IMR-90 (cell line): ENCODE data around the gene KRTAP5-4. TPM values are rescaled to one million over a fixed set of nuclear protein-coding genes. Genes with fewer than 3 reads are reported as not detected.

Experiments used
- ATAC-seq: fragments of 200-7000 bp; cut with Tn5 transposase; 2 replicates; pipeline ENCODE4 v1.9.1; 2020; ENCODE audit warnings: low read depth, mild to moderate bottlenecking, moderate library complexity
- BruUV-seq: library from RNA; stranded (reverse); fragments of 400-500 nt; replicated peaks from 2 replicates; lab custom pipeline; 2021; lab: Mats Ljungman, UMichigan
- CTCF ChIA-PET: fragments of 300-600 bp; formaldehyde crosslinking; extraction: SDS; loops from one replicate; lab custom pipeline; 2021; ENCODE audit warnings: antibody characterized with exemption; lab: Yijun Ruan, JAX
- POLR2A ChIA-PET: fragments of 300-600 bp; sonication (Branson Sonifier 250); formaldehyde crosslinking; loops from one replicate; lab custom pipeline; 2022; ENCODE audit warnings: antibody characterized with exemption; ENCODE audit not compliant: unreplicated experiment; lab: Charles Lee
- DNase-seq: peaks from one replicate; pipeline ENCODE4 v3.0.0; 2013
- H2AFZ ChIP-seq: replicated peaks from 2 replicates; pipeline ENCODE3; 2013; ENCODE audit warnings: low read length, mild to moderate bottlenecking; ENCODE audit not compliant: poor library complexity
- H2AK5ac ChIP-seq: 2 replicates; pipeline ENCODE4 v1.6.1; 2013; ENCODE audit warnings: low read depth, low read length, inconsistent platforms
- H2AK9ac ChIP-seq: replicated peaks from 2 replicates; pipeline ENCODE3; 2013; ENCODE audit warnings: mild to moderate bottlenecking, low read depth, low read length, moderate library complexity; ENCODE audit not compliant: poor library complexity
- H2BK120ac ChIP-seq: 2 replicates; pipeline ENCODE4 v1.6.1; 2013; ENCODE audit warnings: low read depth, low read length, inconsistent platforms
- H2BK15ac ChIP-seq: 3 replicates; pipeline ENCODE4 v1.6.1; 2013; ENCODE audit warnings: low read depth, low read length, inconsistent platforms
- H2BK20ac ChIP-seq: 2 replicates; pipeline ENCODE4 v1.6.1; 2013; ENCODE audit warnings: low read depth, mild to moderate bottlenecking, inconsistent platforms, low read length, moderate library complexity
- H2BK5ac ChIP-seq: 2 replicates; pipeline ENCODE4 v1.6.1; 2013; ENCODE audit warnings: mild to moderate bottlenecking, low read depth, low read length, inconsistent platforms; ENCODE audit not compliant: poor library complexity, severe bottlenecking
- H3K14ac ChIP-seq: replicated peaks from 2 replicates; pipeline ENCODE4 v1.6.1; 2013; ENCODE audit warnings: low read depth, low read length, inconsistent platforms
- H3K18ac ChIP-seq: 2 replicates; pipeline ENCODE4 v1.6.1; 2013; ENCODE audit warnings: low read depth, low read length, control low read depth
- H3K23ac ChIP-seq: 2 replicates; pipeline ENCODE4 v1.6.1; 2013; ENCODE audit warnings: low read depth, low read length, inconsistent platforms
- H3K27ac ChIP-seq: 2 replicates; pipeline ENCODE4 v1.5.1; 2013; ENCODE audit warnings: mild to moderate bottlenecking, control low read depth, low read length; ENCODE audit not compliant: insufficient read depth
- H3K27me3 ChIP-seq: 2 replicates; pipeline ENCODE4 v1.6.1; 2013; ENCODE audit warnings: low read length; ENCODE audit not compliant: control insufficient read depth, insufficient read depth
- H3K36me3 ChIP-seq: 2 replicates; pipeline ENCODE4 v1.6.1; 2013; ENCODE audit warnings: low read length, mixed read lengths; ENCODE audit not compliant: control insufficient read depth, insufficient read depth
- H3K4ac ChIP-seq: 2 replicates; pipeline ENCODE4 v1.6.1; 2013; ENCODE audit warnings: low read depth, low read length, inconsistent platforms
- H3K4me1 ChIP-seq: 2 replicates; pipeline ENCODE4 v1.6.1; 2013; ENCODE audit warnings: low read length, mixed read lengths; ENCODE audit not compliant: control insufficient read depth, insufficient read depth
- H3K4me2 ChIP-seq: 2 replicates; pipeline ENCODE4 v1.6.1; 2013; ENCODE audit warnings: low read depth, mild to moderate bottlenecking, control low read depth, low read length, moderate library complexity
- H3K4me3 ChIP-seq: 2 replicates; pipeline ENCODE4 v1.5.1; 2013; ENCODE audit warnings: low read depth, mild to moderate bottlenecking, control low read depth, low read length, moderate library complexity; ENCODE audit not compliant: insufficient read depth
- H3K56ac ChIP-seq: 2 replicates; pipeline ENCODE4 v1.6.1; 2013; ENCODE audit warnings: low read length, inconsistent platforms; ENCODE audit not compliant: insufficient read depth; ENCODE audit errors: extremely low read depth
- H3K79me1 ChIP-seq, 2 experiments: 2 replicates each; pipeline ENCODE4 v1.6.1; 2013; ENCODE audit warnings: low read length in 2 of 2, inconsistent platforms in 1 of 2, low read depth in 1 of 2
- H3K9ac ChIP-seq: 2 replicates; pipeline ENCODE4 v1.6.1; 2013; ENCODE audit warnings: low read depth, low read length, control low read depth
- H3K9me1 ChIP-seq: 2 replicates; pipeline ENCODE4 v1.6.1; 2013; ENCODE audit warnings: low read length, inconsistent platforms; ENCODE audit not compliant: insufficient read depth
- H3K9me3 ChIP-seq: 2 replicates; pipeline ENCODE4 v1.6.1; 2013; ENCODE audit warnings: low read length; ENCODE audit not compliant: control insufficient read depth, insufficient read depth
- H4K20me1 ChIP-seq: 2 replicates; pipeline ENCODE4 v1.6.1; 2013; ENCODE audit warnings: low read length, inconsistent platforms; ENCODE audit not compliant: insufficient read depth
- H4K5ac ChIP-seq: 2 replicates; pipeline ENCODE4 v1.6.1; 2013; ENCODE audit warnings: mild to moderate bottlenecking, low read depth, low read length, control low read depth
- H4K8ac ChIP-seq, 2 experiments: 2 replicates each; pipeline ENCODE4 v1.6.1; 2013; ENCODE audit warnings: low read depth in 2 of 2, low read length in 2 of 2, control low read depth in 1 of 2, inconsistent platforms in 1 of 2
- H4K91ac ChIP-seq: 2 replicates; pipeline ENCODE4 v1.6.1; 2013; ENCODE audit warnings: low read depth, low read length, inconsistent platforms; ENCODE audit not compliant: insufficient read depth
- BHLHE40 ChIP-seq: fragments of 150-350 bp; IDR thresholded peaks from 2 replicates; pipeline ENCODE4 v1.6.1; 2016; ENCODE audit warnings: mild to moderate bottlenecking, low read depth, low read length
- CEBPB ChIP-seq: IDR thresholded peaks from 2 replicates; pipeline ENCODE4 v1.6.1; 2012; ENCODE audit warnings: low read depth, low read length, improper control_type of control experiment
- CTCF ChIP-seq: conservative IDR thresholded peaks from 2 replicates; pipeline ENCODE4 v1.5.1; 2012; ENCODE audit warnings: mild to moderate bottlenecking, low read depth, low read length, improper control_type of control experiment
- ELK1 ChIP-seq: fragments of 150-350 bp; IDR thresholded peaks from 2 replicates; pipeline ENCODE4 v1.6.1; 2016; ENCODE audit warnings: low read depth, mild to moderate bottlenecking, low read length, moderate library complexity, borderline replicate concordance
- MAFK ChIP-seq: IDR thresholded peaks from 2 replicates; pipeline ENCODE4 v1.6.1; 2012; ENCODE audit warnings: low read depth, low read length, improper control_type of control experiment
- MXI1 ChIP-seq: IDR thresholded peaks from 2 replicates; pipeline ENCODE4 v1.6.1; 2012; ENCODE audit warnings: low read depth, mild to moderate bottlenecking, low read length, moderate library complexity, borderline replicate concordance
- NFE2L2 ChIP-seq: fragments of 150-350 bp; IDR thresholded peaks from 2 replicates; pipeline ENCODE4 v1.6.1; 2016; ENCODE audit warnings: low read depth, mild to moderate bottlenecking, low read length
- POLR2A ChIP-seq: IDR thresholded peaks from 2 replicates; pipeline ENCODE4 v1.6.1; 2012; ENCODE audit warnings: mild to moderate bottlenecking, low read depth, low read length
- RAD21 ChIP-seq: IDR thresholded peaks from 2 replicates; pipeline ENCODE4 v1.6.1; 2012; ENCODE audit warnings: low read length, improper control_type of control experiment
- RCOR1 ChIP-seq: IDR thresholded peaks from 2 replicates; pipeline ENCODE4 v1.6.1; 2012; ENCODE audit warnings: mild to moderate bottlenecking, low read length, improper control_type of control experiment; ENCODE audit not compliant: insufficient replicate concordance
- RFX5 ChIP-seq: IDR thresholded peaks from 2 replicates; pipeline ENCODE4 v1.8.0; 2012; ENCODE audit warnings: low read depth, mild to moderate bottlenecking, low read length, moderate library complexity
- USF2 ChIP-seq: fragments of 150-350 bp; IDR thresholded peaks from 2 replicates; pipeline ENCODE4 v1.6.1; 2017; ENCODE audit warnings: mild to moderate bottlenecking, antibody characterized with exemption, low read length, low read depth
- WGBS, 2 experiments: methylation state at CpG; one replicate each; pipeline versions ENCODE4 v1.1.5 to v1.1.7; 2013; ENCODE audit warnings: missing lambda C conversion rate in 2 of 2; ENCODE audit not compliant: insufficient read length in 1 of 2; ENCODE audit errors: extremely low coverage in 2 of 2; 5-methylcytosine and 5-hydroxymethylcytosine counted together
- dilution Hi-C: fragments of 300-500 bp; cut with HindIII; formaldehyde crosslinking; loops from one replicate; pipeline ENCODE4 v1.14.3; 2018; ENCODE audit warnings: low sequenced_read_pairs; ENCODE audit not compliant: unreplicated experiment
- in situ Hi-C: fragments of 300-500 bp; cut with MboI; formaldehyde crosslinking; loops from 3 replicates; pipeline ENCODE4 v1.14.3; 2019; ENCODE audit warnings: low sequenced_read_pairs, inconsistent platforms, mixed read lengths
- intact Hi-C: fragments of 100-400 bp; cut with micrococcal nuclease; formaldehyde crosslinking; loops from 2 replicates; pipeline ENCODE4 v1.10.0; 2022
- polyA plus RNA-seq, 3 experiments: library from polyadenylated mRNA; depleted of rRNA; stranded (reverse); fragments of >200 nt; gene quantifications; 2 replicates each; pipeline ENCODE4 v1.2.3, GENCODE V29; 2012; ENCODE audit warnings: low replicate concordance in 1 of 3
- total RNA-seq: library from RNA; depleted of rRNA; stranded (reverse); fragments of >200 nt; gene quantifications from 2 replicates; pipeline ENCODE4 v1.2.3, GENCODE V29; 2012

Gene KRTAP5-4
- total and polyA plus RNA-seq, 2 of the 4 experiments (the other 2 are of a cell fraction), result not detected

GRCh38 chr11:1639666-1640065 is 17.7 kb upstream of the KRTAP5-4 start:
- Histone ChIP-seq H3K4ac (no peak overlapping the region), H3K27ac (no peak overlapping the region), H3K56ac (no peak overlapping the region), H3K9me1 (no peaks in the 10 kb centered on the region), H4K5ac (no peak overlapping the region), H3K14ac (no peak overlapping the region), H3K79me1 (no peaks in the 10 kb centered on the region), H3K18ac (no peak overlapping the region), H3K4me2 (no peak overlapping the region), H4K91ac (no peak overlapping the region), H3K4me3 (no peak overlapping the region), H2BK15ac (no peak overlapping the region), H3K36me3 (no peaks in the 10 kb centered on the region), H2AK9ac (no peak overlapping the region), H4K8ac (no peak overlapping the region), H2BK120ac (no peak overlapping the region), H3K9ac (no peak overlapping the region), H4K20me1 (no peaks in the 10 kb centered on the region), H3K27me3 (peaks cover 51% of the 10 kb centered on the region), H3K4me1 (no peaks in the 10 kb centered on the region), H3K23ac (no peak overlapping the region), H2BK20ac (no peak overlapping the region), H2BK5ac (no peak overlapping the region), H2AK5ac (no peak overlapping the region), H3K9me3 (no peaks in the 10 kb centered on the region), H2AFZ (no peak overlapping the region)
- no TSS peak for BruUV-seq
- CTCF ChIA-PET, result interaction anchor here (0.6 to 1.9 kb wide), 4 partner anchors 10 to 282 kb away, joined by 3 to 6 read pairs (median 3); no protein-coding TSS in a partner anchor
- dilution Hi-C loops, result no loop called here
- intact Hi-C loops, result no loop called here
- DNase-seq (no peak), ATAC-seq (no peak)
- TF ChIP-seq RCOR1 (no peak), ELK1 (no peak), NFE2L2 (no peak), RFX5 (no peak), BHLHE40 (no peak), CEBPB (no peak), POLR2A (no peak), MXI1 (no peak), USF2 (no peak), RAD21 (no peak), MAFK (no peak), CTCF (no peak)
- 27% methylated on average over 10 of the region's 15 CpGs; no CpG with 5 or more reads in 1 of the 2 experiments for WGBS, 2 experiments
- POLR2A ChIA-PET, result no interaction called here
- in situ Hi-C loops, result no loop called here
